Activated T-cell treated with anti-CD3 and anti-CD28 coated beads, Interleukin-2, amount 50 U/mL, for 4 hours (primary cell): Measurements from ENCODE around the gene DGLUCY. TPM values are rescaled to one million over a fixed set of nuclear protein-coding genes. Genes with fewer than 3 reads are reported as not detected.
"Not testable (repeated sequence)": the region's sequence is repeated elsewhere in the genome, so short reads cannot be mapped to it uniquely, and the experiment has no call there.

Experiments
- ATAC-seq, 2 donors: fragments of 200-7000 bp; cut with Tn5 transposase; one replicate each; pipeline ENCODE4 v1.10.0; 2021
- DNase-seq: peaks from one replicate; pipeline ENCODE4 v3.0.0-alpha.2; 2020
- H3K27me3 Mint-ChIP-seq: one replicate; pipeline ENCODE4 v1.8.0; 2021; ENCODE audit warnings: low read depth, mixed read lengths
- H3K36me3 Mint-ChIP-seq: one replicate; pipeline ENCODE4 v1.8.0; 2022; ENCODE audit warnings: mixed read lengths; ENCODE audit not compliant: insufficient read depth
- H3K4me1 Mint-ChIP-seq: one replicate; pipeline ENCODE4 v1.8.0; 2021; ENCODE audit warnings: low read depth, mixed read lengths
- H3K4me3 Mint-ChIP-seq: one replicate; pipeline ENCODE4 v1.8.0; 2021; ENCODE audit warnings: mild to moderate bottlenecking, moderate library complexity, mixed read lengths
- H3K9me3 Mint-ChIP-seq: one replicate; pipeline ENCODE4 v1.8.0; 2021; ENCODE audit warnings: mixed read lengths
- total RNA-seq, 3 donors: library from RNA; stranded (reverse); gene quantifications; one replicate each; pipeline ENCODE4 v1.2.1, GENCODE V29; 2021

The DGLUCY gene
- total RNA-seq, 3 donors from 2014 or later = 25.1 to 29.0 (median 26.7) TPM

GRCh38 chr14:91180611-91181010, 66.7 kb downstream of the DGLUCY start:
- Mint-ChIP-seq H3K4me3 (no peak overlapping the region), H3K9me3 (no peaks in the 10 kb centered on the region), H3K4me1 (peaks cover 11% of the 10 kb centered on the region), H3K36me3 (peaks cover 23% of the 10 kb centered on the region), H3K27me3 (no peaks in the 10 kb centered on the region)
- no peak for ATAC-seq
- no peak for DNase-seq

GRCh38 chr14:91182753-91183152, 68.9 kb downstream of the DGLUCY start:
- not testable (repeated sequence) for H3K27me3 Mint-ChIP-seq, H3K9me3 Mint-ChIP-seq, ATAC-seq, DNase-seq, H3K4me3 Mint-ChIP-seq, H3K4me1 Mint-ChIP-seq
- H3K36me3 Mint-ChIP-seq = peaks cover 15% of the 10 kb centered on the region

- ATAC-seq (no peak), DNase-seq (no peak)
- no peak overlapping the region for H3K4me3 Mint-ChIP-seq
- H3K9me3 Mint-ChIP-seq = no peaks in the 10 kb centered on the region
- H3K4me1 Mint-ChIP-seq = no peaks in the 10 kb centered on the region
- H3K36me3 Mint-ChIP-seq = peaks cover 20% of the 10 kb centered on the region
- H3K27me3 Mint-ChIP-seq = no peaks in the 10 kb centered on the region
Observed at GRCh38 chr14:91184559-91184958, 70.7 kb downstream of the DGLUCY start.

- Mint-ChIP-seq H3K9me3 (no peaks in the 10 kb centered on the region), H3K4me3 (no peak overlapping the region), H3K4me1 (no peaks in the 10 kb centered on the region), H3K27me3 (no peaks in the 10 kb centered on the region), H3K36me3 (peaks cover 26% of the 10 kb centered on the region)
- DNase-seq (no peak), ATAC-seq (no peak)
Observed at GRCh38 chr14:91185721-91186120, 71.8 kb downstream of the DGLUCY start.

- no peaks in the 10 kb centered on the region for H3K4me1 Mint-ChIP-seq
- no peaks in the 10 kb centered on the region for H3K27me3 Mint-ChIP-seq
- ATAC-seq (no peak), DNase-seq (no peak)
- H3K36me3 Mint-ChIP-seq = peaks cover 30% of the 10 kb centered on the region
- H3K4me3 Mint-ChIP-seq = no peak overlapping the region
- no peaks in the 10 kb centered on the region for H3K9me3 Mint-ChIP-seq
Observed at GRCh38 chr14:91186515-91187066, 72.7 kb downstream of the DGLUCY start.

- Mint-ChIP-seq H3K27me3 (no peaks in the 10 kb centered on the region), H3K4me1 (no peaks in the 10 kb centered on the region), H3K36me3 (peaks cover 36% of the 10 kb centered on the region), H3K9me3 (no peaks in the 10 kb centered on the region), H3K4me3 (no peak overlapping the region)
- no peak for ATAC-seq
- no peak for DNase-seq
Observed at GRCh38 chr14:91187271-91187670, 73.4 kb downstream of the DGLUCY start.

GRCh38 chr14:91190853-91191252, 77.0 kb downstream of the DGLUCY start:
- H3K36me3 Mint-ChIP-seq = peaks cover 40% of the 10 kb centered on the region
- H3K4me3 Mint-ChIP-seq = no peak overlapping the region
- no peaks in the 10 kb centered on the region for H3K9me3 Mint-ChIP-seq
- peaks cover 18% of the 10 kb centered on the region for H3K4me1 Mint-ChIP-seq
- no peaks in the 10 kb centered on the region for H3K27me3 Mint-ChIP-seq
- ATAC-seq = no peak
- DNase-seq = no peak

- no peak overlapping the region for H3K4me3 Mint-ChIP-seq
- ATAC-seq (no peak), DNase-seq (no peak)
- H3K36me3 Mint-ChIP-seq = peaks cover 48% of the 10 kb centered on the region
- H3K9me3 Mint-ChIP-seq = no peaks in the 10 kb centered on the region
- no peaks in the 10 kb centered on the region for H3K27me3 Mint-ChIP-seq
- peaks cover 18% of the 10 kb centered on the region for H3K4me1 Mint-ChIP-seq
Observed at GRCh38 chr14:91193069-91193468, 79.2 kb downstream of the DGLUCY start.

GRCh38 chr14:91195881-91196280, 82.0 kb downstream of the DGLUCY start:
- Mint-ChIP-seq H3K4me3 (no peak overlapping the region), H3K27me3 (no peaks in the 10 kb centered on the region), H3K4me1 (peaks cover 21% of the 10 kb centered on the region), H3K9me3 (no peaks in the 10 kb centered on the region), H3K36me3 (peaks cover 46% of the 10 kb centered on the region)
- no peak for DNase-seq
- no peak for ATAC-seq

GRCh38 chr14:91197631-91198030, 83.8 kb downstream of the DGLUCY start:
- H3K4me3 Mint-ChIP-seq = no peak overlapping the region
- ATAC-seq = no peak

GRCh38 chr14:91200802-91201201, 86.9 kb downstream of the DGLUCY start:
- DNase-seq, H3K4me3 Mint-ChIP-seq, H3K27me3 Mint-ChIP-seq, H3K9me3 Mint-ChIP-seq, ATAC-seq: not testable (repeated sequence)
- Mint-ChIP-seq H3K4me1 (peaks cover 21% of the 10 kb centered on the region), H3K36me3 (peaks cover 46% of the 10 kb centered on the region)

More at GRCh38 chr14:91197631-91198030, 83.8 kb downstream of the DGLUCY start:
- no peak for DNase-seq
- Mint-ChIP-seq H3K4me1 (peaks cover 29% of the 10 kb centered on the region), H3K9me3 (no peaks in the 10 kb centered on the region), H3K27me3 (no peaks in the 10 kb centered on the region), H3K36me3 (peaks cover 38% of the 10 kb centered on the region)

GRCh38 chr14:91202234-91202974, 88.5 kb downstream of the DGLUCY start:
- H3K36me3 Mint-ChIP-seq = peaks cover 48% of the 10 kb centered on the region
- peaks cover 36% of the 10 kb centered on the region for H3K4me1 Mint-ChIP-seq
- no peak for ATAC-seq
- H3K27me3 Mint-ChIP-seq = no peaks in the 10 kb centered on the region
- no peaks in the 10 kb centered on the region for H3K9me3 Mint-ChIP-seq
- no peak for DNase-seq
- no peak overlapping the region for H3K4me3 Mint-ChIP-seq

- no peak for DNase-seq
- Mint-ChIP-seq H3K27me3 (no peaks in the 10 kb centered on the region), H3K9me3 (no peaks in the 10 kb centered on the region), H3K4me1 (peaks cover 37% of the 10 kb centered on the region), H3K4me3 (no peak overlapping the region), H3K36me3 (peaks cover 48% of the 10 kb centered on the region)
- no peak for ATAC-seq
Observed at GRCh38 chr14:91204657-91205056, 90.8 kb downstream of the DGLUCY start.

GRCh38 chr14:91205459-91205858, 91.6 kb downstream of the DGLUCY start:
- Mint-ChIP-seq H3K27me3 (no peaks in the 10 kb centered on the region), H3K4me1 (peaks cover 37% of the 10 kb centered on the region), H3K36me3 (peaks cover 49% of the 10 kb centered on the region), H3K4me3 (no peak overlapping the region), H3K9me3 (no peaks in the 10 kb centered on the region)
- DNase-seq (no peak), ATAC-seq (no peak)

GRCh38 chr14:91207008-91207407, 93.1 kb downstream of the DGLUCY start:
- Mint-ChIP-seq H3K9me3 (no peaks in the 10 kb centered on the region), H3K27me3 (no peaks in the 10 kb centered on the region), H3K36me3 (peaks cover 45% of the 10 kb centered on the region), H3K4me3 (no peak overlapping the region), H3K4me1 (peaks cover 32% of the 10 kb centered on the region)
- DNase-seq (no peak), ATAC-seq (no peak)
